Skeletal muscle satellite cell (primary cell): ENCODE data around the gene SUPT3H.

Experiments used
- H3K27me3 ChIP-seq: 2 replicates; pipeline ENCODE4 v1.7.0; 2013; ENCODE audit warnings: low read length; ENCODE audit not compliant: control insufficient read depth, insufficient read depth
- H3K36me3 ChIP-seq: 2 replicates; pipeline ENCODE4 v1.7.0; 2013; ENCODE audit warnings: mild to moderate bottlenecking, control low read depth, low read length; ENCODE audit not compliant: insufficient read depth
- H3K4me1 ChIP-seq: 2 replicates; pipeline ENCODE4 v1.7.0; 2013; ENCODE audit warnings: low read length; ENCODE audit not compliant: control insufficient read depth, insufficient read depth
- H3K4me2 ChIP-seq: 2 replicates; pipeline ENCODE4 v1.7.0; 2013; ENCODE audit warnings: mild to moderate bottlenecking, low read length
- H3K4me3 ChIP-seq: 2 replicates; pipeline ENCODE4 v1.7.0; 2013; ENCODE audit warnings: low read length
- H3K9ac ChIP-seq: 2 replicates; pipeline ENCODE4 v1.7.0; 2013; ENCODE audit warnings: mild to moderate bottlenecking, low read depth, low read length, moderate library complexity
- H3K9me3 ChIP-seq: replicated peaks from 2 replicates; pipeline ENCODE4 v1.7.0; 2013; ENCODE audit warnings: mild to moderate bottlenecking, control low read depth, low read length

SUPT3H gene

GRCh38 chr6:44980841-44981240 lies 396.9 kb downstream of the SUPT3H start:
- no peak overlapping the region for H3K4me2 ChIP-seq
- H3K4me1 ChIP-seq: no peaks in the 10 kb centered on the region
- H3K36me3 ChIP-seq: no peaks in the 10 kb centered on the region
- H3K27me3 ChIP-seq: no peaks in the 10 kb centered on the region
- no peaks in the 10 kb centered on the region for H3K9me3 ChIP-seq
- H3K9ac ChIP-seq: no peak overlapping the region
- H3K4me3 ChIP-seq: no peak overlapping the region

- Histone ChIP-seq H3K9me3 (no peaks in the 10 kb centered on the region), H3K27me3 (no peaks in the 10 kb centered on the region), H3K36me3 (no peaks in the 10 kb centered on the region), H3K4me3 (no peak overlapping the region), H3K4me1 (no peaks in the 10 kb centered on the region), H3K9ac (no peak overlapping the region), H3K4me2 (no peak overlapping the region)
Observed at GRCh38 chr6:44976677-44977641, 400.8 kb downstream of the SUPT3H start.

GRCh38 chr6:44974511-44974910 lies 403.2 kb downstream of the SUPT3H start:
- Histone ChIP-seq H3K4me3 (no peak overlapping the region), H3K27me3 (no peaks in the 10 kb centered on the region), H3K9ac (no peak overlapping the region), H3K4me1 (no peaks in the 10 kb centered on the region), H3K9me3 (no peaks in the 10 kb centered on the region), H3K36me3 (no peaks in the 10 kb centered on the region), H3K4me2 (no peak overlapping the region)

GRCh38 chr6:44972709-44973108 lies 405.0 kb downstream of the SUPT3H start:
- no peaks in the 10 kb centered on the region for H3K4me1 ChIP-seq
- H3K9ac ChIP-seq: no peak overlapping the region
- H3K4me2 ChIP-seq: no peak overlapping the region
- no peak overlapping the region for H3K4me3 ChIP-seq
- no peaks in the 10 kb centered on the region for H3K27me3 ChIP-seq
- no peaks in the 10 kb centered on the region for H3K9me3 ChIP-seq
- no peaks in the 10 kb centered on the region for H3K36me3 ChIP-seq

- no peaks in the 10 kb centered on the region for H3K27me3 ChIP-seq
- no peak overlapping the region for H3K4me2 ChIP-seq
- no peaks in the 10 kb centered on the region for H3K9me3 ChIP-seq
- no peak overlapping the region for H3K4me3 ChIP-seq
- no peak overlapping the region for H3K9ac ChIP-seq
- H3K4me1 ChIP-seq: peaks cover 6% of the 10 kb centered on the region
- no peaks in the 10 kb centered on the region for H3K36me3 ChIP-seq
Observed at GRCh38 chr6:44969446-44970185, 408.1 kb downstream of the SUPT3H start.

GRCh38 chr6:44967481-44967880 lies 410.3 kb downstream of the SUPT3H start:
- H3K4me1 ChIP-seq: peaks cover 6% of the 10 kb centered on the region
- H3K9me3 ChIP-seq: no peaks in the 10 kb centered on the region
- no peaks in the 10 kb centered on the region for H3K36me3 ChIP-seq
- no peaks in the 10 kb centered on the region for H3K27me3 ChIP-seq
- no peak overlapping the region for H3K4me3 ChIP-seq
- no peak overlapping the region for H3K9ac ChIP-seq
- no peak overlapping the region for H3K4me2 ChIP-seq

- H3K36me3 ChIP-seq: no peaks in the 10 kb centered on the region
- no peaks in the 10 kb centered on the region for H3K9me3 ChIP-seq
- no peak overlapping the region for H3K4me3 ChIP-seq
- H3K27me3 ChIP-seq: no peaks in the 10 kb centered on the region
- H3K4me2 ChIP-seq: no peak overlapping the region
- H3K9ac ChIP-seq: no peak overlapping the region
- H3K4me1 ChIP-seq: peaks cover 6% of the 10 kb centered on the region
Observed at GRCh38 chr6:44966449-44967092, 411.2 kb downstream of the SUPT3H start.

GRCh38 chr6:44965708-44966107 lies 412.0 kb downstream of the SUPT3H start:
- no peaks in the 10 kb centered on the region for H3K27me3 ChIP-seq
- peaks cover 11% of the 10 kb centered on the region for H3K4me1 ChIP-seq
- H3K36me3 ChIP-seq: no peaks in the 10 kb centered on the region
- no peak overlapping the region for H3K9ac ChIP-seq
- no peak overlapping the region for H3K4me3 ChIP-seq
- H3K4me2 ChIP-seq: no peak overlapping the region
- H3K9me3 ChIP-seq: no peaks in the 10 kb centered on the region

- Histone ChIP-seq H3K36me3 (no peaks in the 10 kb centered on the region), H3K4me3 (no peak overlapping the region), H3K4me2 (no peak overlapping the region), H3K9me3 (no peaks in the 10 kb centered on the region), H3K4me1 (peaks cover 6% of the 10 kb centered on the region), H3K27me3 (no peaks in the 10 kb centered on the region), H3K9ac (no peak overlapping the region)
Observed at GRCh38 chr6:44960898-44961297, 416.8 kb downstream of the SUPT3H start.

GRCh38 chr6:44959651-44960050 lies 418.1 kb downstream of the SUPT3H start:
- Histone ChIP-seq H3K36me3 (no peaks in the 10 kb centered on the region), H3K9ac (no peak overlapping the region), H3K9me3 (no peaks in the 10 kb centered on the region), H3K27me3 (no peaks in the 10 kb centered on the region), H3K4me1 (peaks cover 6% of the 10 kb centered on the region), H3K4me3 (no peak overlapping the region), H3K4me2 (no peak overlapping the region)

GRCh38 chr6:44957156-44957555 lies 420.6 kb downstream of the SUPT3H start:
- H3K4me2 ChIP-seq: no peak overlapping the region
- no peak overlapping the region for H3K9ac ChIP-seq
- H3K27me3 ChIP-seq: no peaks in the 10 kb centered on the region
- no peaks in the 10 kb centered on the region for H3K9me3 ChIP-seq
- no peaks in the 10 kb centered on the region for H3K36me3 ChIP-seq
- H3K4me3 ChIP-seq: no peak overlapping the region
- H3K4me1 ChIP-seq: peaks cover 6% of the 10 kb centered on the region
